Middle frontal gyrus (tissue), 1 donor: ENCODE measurements around the gene KRT76.

Source experiments
- DNase-seq: peaks from one replicate; pipeline ENCODE4 v3.0.0-alpha.2; 2015; ENCODE audit warnings: low spot score; ENCODE audit errors: extremely low spot score

KRT76 gene

DNA sequence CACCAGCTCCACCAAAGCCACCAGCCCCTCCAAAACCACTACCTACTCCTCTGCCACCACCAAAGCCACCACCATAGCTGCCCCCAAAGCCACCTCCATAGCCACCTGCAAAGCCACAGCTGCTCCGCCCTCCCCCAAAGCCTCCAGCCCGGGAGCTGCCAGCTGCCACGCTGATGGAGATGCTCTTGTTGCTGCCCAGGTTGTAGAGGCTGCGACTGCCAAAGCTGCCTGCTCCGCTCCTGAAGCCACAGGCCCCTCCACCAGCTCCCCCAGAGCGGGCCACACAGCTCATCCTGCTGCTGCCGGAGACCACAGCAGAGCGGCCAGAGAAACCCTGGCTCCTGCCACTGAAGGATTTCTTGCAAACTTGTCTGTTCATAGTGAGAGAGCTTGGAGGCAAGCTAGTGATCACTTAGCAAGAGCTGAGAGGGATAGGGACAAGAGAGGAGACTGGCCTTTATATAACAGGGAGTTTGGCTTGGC lies at the start of gene KRT76:
TSS of gene KRT76 (minus strand) at position 433 of the 483 bp plus-strand sequence. CDS start at position 379, 54 bp downstream.
- DNase-seq, result no peak

DNA sequence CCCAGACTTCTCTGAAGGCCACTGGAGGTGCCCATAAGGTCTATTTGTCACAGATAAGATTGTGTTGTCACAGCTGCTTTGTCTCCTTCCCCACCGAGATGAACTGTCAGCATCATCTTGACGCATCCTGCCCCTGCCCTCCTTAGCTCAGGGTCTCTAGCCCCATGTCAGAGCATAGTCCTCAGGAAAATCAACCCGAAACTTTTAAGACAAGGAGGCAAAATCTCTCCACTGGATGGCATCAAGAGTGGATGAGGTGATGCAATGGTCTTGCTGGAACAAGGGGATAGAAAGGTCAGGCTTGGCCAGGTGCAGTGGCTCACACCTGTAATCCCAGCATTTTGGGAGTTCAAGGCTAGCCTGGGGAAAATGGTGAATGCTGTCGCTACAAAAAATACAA lies 48.8 kb upstream of the KRT76 start:
- DNase-seq, result no peak

DNA sequence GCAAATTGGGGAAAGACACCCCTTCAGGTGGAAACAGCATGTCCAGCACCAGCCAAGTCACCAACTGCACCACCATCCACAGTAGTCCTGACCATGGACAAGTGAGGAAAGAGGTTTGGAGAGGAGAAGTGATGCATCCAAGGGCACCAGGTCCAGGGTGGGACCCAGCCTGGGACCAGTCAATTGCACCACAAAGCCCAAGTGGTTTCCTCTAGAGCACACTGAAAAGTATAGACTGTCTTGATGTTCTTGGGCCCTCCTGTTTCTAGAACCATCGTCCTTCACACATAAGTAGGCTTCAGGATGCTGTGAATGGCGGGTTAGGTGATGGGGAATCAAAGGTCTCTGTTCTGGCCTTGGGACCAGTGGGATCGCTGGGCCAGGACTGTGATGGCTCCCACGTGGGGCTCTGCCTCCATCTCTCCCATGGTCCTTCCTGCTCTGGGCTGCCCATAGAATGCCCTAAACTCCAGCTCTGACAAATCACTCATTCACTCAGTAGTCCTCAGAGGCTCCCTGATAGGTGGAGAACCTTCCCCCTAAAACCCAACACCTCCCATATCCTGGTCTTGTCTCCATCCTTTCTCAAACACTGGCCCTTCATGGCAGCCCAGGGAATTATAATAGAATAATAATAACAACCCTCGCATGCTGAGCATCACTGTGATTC lies 47.7 kb upstream of the KRT76 start:
- DNase-seq, result no peak

DNA sequence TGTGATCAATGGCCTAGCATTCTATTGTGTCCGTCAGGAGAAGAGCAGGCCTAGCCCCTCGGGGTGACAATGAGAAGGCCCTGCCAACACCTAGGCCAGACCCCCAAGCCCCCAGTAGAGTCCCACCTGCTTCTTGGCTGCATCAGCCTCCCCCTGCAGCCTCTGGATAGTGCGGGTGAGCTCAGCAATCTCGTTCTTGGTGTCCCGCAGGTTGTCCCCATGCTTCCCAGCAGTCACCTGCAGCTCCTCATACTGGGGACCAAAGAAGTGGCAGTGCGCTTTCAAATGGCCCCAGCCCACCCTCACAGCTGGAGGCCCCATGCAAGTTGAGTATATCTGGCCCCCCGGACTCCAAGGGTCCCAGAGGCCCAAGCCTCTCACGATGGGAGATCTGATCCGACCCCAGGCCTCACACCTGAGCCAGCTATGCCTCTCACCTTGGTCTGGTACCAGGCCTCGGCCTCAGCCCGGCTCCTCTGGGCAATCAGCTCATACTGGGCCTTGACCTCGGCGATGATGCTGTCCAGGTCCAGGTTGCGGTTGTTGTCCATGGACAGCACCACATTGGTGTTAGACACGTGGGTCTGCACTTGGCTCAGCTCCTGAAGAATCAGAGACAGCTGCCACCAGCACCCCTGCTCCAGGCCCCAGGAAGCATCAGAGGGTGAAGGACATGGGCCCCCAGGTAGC lies 46.8 kb upstream of the KRT76 start:
- no peak for DNase-seq

DNA sequence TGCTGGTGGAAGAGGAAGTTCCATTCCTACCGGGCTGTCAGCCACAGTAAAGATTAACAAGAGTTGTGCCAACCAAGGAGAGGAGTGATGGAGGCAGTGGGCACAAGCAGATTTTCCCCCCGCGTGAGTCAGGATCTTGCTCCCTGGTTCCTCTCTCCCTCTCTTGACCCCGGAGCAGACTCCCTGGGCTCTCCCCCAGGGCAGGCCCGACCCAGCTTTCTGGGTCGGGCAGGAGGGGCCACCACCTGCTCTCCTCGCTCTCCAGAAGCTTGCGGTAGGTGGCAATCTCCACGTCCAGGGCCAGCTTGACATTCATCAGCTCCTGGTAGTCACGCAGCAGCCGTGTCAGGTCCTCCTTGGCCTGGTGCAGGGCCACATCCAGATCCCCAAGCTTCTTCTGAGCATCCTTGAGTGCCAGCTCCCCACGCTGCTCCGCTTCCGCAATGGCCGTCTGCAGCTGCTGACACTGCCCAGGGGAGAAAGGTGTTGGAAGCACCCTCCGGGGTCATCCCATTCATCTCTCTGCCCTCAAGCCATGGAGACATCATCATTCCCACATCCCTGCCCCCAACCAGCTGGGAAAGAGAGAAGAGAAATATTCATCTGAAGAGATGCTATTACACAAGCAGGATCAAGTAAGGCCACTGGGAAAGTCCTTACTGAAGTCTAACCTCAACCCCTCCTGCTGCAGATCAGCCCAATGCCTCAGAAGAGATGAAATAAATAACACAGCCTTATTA lies 45.8 kb upstream of the KRT76 start:
- DNase-seq, result no peak

DNA sequence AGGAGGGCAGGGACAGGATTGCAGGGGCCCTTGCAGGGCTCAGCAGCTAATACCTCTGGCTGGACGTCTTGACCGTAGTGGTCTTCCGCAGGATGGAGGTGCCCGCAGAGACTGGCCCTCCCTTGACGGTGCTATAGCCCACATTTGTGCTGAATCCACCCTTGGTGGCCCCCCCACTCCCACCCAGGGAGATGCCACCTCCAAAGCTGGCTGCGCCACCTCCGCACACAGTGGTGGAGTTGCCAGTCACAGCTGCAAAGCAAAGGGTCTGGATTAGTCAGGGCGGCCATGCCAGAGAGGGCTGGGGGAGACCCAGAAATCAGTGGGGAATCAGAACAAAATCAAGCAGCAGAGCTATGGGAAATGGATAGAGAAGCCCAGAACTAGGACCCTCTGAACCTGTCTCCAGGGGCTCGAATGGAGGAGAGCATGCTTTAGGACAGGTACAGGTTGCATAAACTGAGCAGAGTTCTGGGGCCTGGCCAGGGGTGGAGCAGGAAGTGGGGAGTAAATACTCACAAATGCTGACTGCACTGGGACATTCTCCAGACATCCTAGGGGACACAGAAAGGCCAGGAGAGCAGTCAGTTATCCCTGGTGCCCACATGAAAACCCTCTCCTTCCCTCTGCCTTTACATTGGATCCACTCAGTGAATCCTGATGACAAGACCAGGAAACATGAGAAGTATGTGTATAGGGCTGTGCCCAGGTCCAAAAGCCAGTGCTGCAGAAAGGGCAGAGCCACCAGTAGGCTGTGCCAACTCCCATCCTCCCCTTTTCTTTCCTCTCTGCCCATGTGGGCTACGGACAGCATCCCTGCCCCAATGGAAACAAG lies 44.9 kb upstream of the KRT76 start:
- no peak for DNase-seq

DNA sequence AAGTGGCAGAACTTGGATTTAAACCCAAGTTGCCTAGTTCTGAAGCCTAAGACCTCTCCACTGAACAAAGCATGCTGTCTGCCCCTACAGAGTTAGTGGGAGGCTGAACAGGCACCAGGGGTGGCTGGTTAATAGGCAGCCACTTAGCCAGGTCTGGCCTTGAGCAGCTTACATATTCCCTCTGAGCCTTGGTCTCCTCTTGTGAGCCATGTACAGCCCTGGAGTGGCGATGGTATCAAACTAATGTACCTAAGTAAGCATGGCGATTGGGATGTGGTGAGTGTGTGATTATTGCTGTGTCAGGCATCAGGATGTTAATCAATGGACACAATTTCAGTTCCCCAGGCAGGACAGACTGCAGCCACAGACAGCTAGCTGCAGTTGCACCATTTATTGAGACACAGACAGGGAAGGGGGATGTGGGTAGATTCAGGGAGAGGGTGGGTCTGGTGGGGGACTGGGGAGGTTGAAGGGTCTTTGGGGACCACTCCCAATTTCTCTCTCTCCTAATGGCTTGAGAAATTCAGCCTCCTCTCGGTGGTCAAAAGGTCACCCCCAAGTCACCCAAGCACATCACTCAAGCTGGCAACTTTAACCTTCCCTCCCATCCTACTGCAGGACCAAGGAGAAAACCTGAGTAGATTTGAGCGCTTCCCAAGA lies 44.1 kb upstream of the KRT76 start:
- no peak for DNase-seq

DNA sequence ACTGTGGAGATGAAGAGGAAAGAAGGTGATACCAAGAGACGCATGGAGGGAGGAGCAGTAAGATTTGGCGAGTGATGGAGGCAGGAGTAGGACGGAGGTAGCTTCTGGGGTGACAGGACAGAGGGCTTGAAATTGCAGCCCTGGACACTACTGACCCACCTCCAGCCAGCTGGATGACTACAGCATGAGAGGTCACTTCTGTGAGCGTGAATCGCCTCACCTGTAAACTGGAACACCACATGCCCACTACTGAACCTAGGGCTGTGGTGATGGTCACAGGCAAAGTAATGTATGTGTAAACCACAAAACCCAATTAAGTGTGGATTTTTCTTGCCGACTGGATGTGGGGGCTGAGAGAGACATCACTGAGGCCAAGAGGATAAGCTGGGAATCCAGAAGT lies 43.4 kb upstream of the KRT76 start:
- no peak for DNase-seq

DNA sequence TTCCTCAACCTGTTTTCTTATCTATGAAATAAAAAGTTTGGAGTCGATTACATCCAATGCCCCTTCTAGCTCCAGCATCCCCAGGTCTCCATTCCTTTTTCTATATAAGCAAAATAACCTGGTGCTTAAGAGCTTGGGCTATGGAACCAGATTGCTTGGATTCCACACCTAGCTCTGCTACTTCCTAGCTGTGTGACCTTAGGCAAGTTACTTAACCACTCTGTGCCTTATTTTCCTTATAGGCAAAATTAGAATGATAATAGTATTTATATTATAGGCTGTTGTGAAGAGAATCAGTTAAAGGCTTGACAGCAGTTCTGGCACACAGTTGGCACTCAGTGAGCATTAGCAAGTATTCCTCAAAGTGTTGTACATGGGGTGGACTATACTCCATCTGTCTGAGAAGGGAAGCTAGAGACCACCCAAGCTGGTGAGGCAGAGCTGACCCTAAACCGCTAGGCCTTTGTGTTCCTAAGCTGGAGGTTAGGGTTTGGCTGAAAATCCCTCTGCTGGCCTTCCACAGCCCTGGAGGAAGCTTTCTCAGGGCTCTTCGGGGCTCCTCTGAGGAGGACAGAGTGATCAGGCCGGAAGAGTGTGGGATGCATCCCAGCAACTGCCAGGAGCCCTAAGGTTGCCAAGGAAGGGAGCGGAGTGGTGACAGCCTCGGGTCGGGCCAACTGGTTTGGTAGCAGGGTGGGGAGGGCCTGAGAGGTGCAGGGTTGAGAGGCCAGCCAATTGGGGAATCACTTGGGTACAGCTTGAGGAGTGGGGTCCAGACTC lies 42.8 kb upstream of the KRT76 start:
- no peak for DNase-seq

DNA sequence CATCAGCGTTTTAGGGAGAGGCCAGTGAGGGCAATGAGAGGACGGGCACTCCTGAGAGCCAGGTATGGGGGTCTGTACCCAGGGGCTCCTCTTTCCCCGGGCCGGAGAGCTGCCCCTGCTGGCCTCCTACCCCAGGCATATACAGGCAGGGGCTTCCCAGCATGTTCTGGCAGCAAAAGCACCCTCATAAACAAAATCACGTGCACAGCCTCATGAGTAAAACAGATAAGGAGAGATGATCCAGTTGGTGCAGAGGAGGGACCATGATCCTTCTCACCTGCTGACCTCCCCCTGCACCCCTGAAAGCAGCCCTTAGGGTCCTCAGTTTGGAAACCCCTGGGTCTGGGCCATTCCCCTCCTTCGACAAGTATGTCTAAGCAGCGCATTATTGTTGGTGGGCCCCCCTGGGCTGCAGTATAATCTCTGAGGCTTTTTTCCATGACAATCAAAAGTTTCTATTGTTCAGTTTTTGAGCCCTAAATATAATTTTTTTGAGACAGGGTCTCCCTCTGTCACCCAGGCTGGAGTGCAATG lies 41.8 kb upstream of the KRT76 start:
- DNase-seq, result no peak

DNA sequence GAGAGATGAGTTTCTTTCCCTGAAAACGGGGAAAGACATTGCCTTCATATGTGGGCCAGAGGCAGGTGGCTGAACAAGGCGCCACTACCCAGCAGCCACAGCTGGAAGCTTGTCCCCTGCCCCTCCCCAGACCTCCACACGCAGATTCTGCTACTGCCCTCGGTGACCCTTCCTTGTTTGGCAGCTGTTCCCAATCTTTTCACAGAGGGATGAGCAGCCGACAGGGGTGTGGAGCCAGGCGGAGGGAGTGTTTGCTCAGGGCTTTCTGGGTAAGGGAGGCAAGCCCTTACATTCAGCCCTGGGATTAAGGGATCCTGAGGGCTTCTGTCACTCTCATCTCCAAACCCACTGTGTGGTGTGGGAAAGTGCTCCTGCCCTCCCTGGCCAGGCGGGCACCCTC lies 41.2 kb upstream of the KRT76 start:
- no peak for DNase-seq

DNA sequence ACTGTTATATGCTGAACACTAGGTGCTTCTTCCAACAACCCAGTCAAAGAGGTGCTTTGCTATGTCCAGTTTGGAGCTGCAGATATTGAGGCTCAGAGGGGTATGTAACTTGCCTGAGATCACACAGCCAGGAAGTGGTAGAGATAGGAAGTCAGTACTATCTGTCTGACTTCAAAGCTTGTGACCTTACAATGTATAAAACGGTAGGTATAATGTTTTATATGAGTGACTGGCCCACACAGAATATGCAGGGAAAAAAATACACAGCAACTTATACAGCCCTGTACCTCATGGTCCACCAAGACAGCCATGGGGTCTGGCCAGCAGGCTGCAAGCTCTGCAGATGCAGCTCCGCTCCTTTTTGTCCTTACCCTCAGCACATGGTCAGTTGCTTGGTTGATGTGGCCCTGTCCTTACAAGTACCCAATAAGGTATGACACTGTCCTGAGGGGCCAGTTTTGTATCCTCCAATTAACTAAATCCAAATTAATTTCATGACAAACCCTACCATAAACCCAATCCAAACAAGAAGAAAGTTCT lies 40.6 kb upstream of the KRT76 start:
- no peak for DNase-seq

DNA sequence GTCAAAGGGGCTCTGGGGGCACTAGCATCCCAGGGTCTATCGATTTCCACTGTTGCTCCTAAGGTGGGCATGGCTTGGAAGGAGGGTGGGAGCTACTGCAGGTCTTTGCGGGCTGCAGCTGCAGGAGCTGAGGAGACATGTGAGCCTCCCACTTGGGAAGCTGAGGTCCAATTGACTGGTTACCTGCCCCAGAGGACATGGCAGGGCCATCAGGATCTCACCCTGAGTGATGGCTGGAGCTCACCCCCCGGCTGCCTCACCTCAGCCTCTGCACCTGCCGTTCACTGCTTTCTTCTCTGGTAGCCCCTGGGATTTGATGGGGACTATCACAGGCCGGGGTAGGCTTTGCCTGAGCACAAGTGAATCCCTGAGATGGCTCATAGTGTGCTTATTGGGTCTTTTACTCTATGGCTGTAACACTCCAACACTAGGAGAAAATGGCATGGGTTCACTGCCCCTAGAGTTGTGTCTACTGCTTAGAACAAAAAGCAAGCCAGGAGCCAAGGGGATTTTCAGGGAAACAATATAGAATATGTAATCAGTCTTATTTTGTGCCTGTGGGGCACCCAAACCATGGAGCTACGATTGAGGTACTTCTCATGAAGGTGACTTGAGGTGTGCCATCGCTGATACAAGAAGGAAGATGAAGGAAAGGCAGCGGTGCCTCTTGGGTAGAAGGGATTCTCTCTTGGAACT lies 40.0 kb upstream of the KRT76 start:
- DNase-seq, result no peak

DNA sequence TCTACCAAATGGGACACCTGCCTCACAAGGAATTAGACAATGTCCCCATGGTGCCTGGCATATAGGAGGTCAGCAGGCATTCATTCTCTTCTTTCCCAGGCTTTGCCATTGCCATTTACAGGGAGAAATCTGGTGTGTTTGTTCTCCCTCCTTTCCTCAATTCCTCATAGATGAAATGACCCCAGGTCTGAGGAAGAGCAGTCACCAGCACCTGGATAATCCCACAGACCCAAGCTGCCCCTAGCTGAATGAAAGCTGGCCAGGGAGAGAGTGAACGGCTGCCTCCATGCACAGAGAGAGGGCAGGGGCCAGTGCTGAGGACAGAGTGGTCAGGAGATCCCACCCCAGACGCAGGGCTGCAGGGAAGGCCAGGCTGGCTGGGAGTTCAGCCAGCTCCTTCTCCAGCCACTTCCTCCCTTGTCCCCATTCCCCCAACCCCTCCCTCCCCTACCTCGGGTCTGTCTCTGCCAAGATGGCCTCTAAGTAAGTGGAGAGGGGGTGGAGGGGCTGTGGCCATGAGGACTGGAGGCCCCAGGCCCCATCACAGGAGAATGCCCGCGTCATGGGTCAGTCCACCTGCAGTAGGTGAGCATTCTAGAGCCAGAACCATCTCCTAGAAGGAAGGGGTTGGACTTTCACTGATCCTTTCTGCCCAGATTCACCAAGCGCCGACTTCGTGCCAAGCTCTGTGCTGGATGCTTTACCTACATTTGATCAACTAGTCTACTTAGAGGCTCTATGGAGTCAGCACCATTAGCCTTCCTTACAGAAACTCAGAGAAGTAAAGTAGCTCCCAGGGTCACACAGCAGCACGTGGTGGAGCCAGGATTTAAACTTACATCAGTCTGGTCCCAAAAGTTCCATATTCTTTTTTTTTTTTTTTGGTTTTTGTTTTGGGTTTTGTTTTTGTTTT lies 38.8 kb upstream of the KRT76 start:
- DNase-seq, result no peak

DNA sequence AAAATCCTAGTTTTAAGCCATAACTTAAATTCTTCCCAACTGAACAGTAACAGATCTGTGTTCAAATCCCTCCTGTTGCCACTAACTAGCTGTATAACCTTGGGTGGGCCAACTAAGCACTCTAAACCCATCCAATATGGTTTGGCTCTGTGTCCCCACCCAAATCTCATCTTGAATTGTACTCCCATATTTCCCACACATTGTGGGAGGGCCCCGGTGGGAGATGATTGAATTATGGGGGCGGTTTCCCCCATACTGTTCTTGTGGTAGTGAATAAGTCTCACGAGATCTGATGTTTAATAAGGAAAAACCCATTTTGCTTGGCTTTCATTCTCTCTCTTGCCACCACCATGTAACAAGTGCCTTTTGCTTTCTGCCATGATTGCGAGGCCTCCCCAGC lies 38.0 kb upstream of the KRT76 start:
- no peak for DNase-seq

DNA sequence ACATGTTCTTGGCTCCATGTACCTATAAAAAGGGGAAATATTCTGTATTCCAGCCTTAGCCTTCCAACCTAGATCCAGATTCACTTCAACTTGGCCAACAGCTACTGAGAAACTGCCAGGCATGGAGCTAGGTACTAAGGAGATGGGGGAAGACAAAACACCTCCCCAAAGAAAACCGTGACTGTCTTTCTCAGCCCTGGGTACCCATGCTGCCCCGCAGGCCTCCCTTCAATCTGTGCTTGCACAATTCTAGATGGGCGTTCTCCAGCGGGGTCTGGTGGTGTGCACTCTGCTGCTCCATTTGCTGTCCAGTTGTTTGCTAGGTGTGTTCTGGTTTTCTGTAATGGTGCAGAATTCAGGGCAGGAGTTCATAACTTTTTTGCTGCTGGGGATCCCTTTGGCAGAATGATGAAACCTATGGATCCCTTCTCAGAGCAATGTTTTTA lies 37.6 kb upstream of the KRT76 start:
- no peak for DNase-seq

DNA sequence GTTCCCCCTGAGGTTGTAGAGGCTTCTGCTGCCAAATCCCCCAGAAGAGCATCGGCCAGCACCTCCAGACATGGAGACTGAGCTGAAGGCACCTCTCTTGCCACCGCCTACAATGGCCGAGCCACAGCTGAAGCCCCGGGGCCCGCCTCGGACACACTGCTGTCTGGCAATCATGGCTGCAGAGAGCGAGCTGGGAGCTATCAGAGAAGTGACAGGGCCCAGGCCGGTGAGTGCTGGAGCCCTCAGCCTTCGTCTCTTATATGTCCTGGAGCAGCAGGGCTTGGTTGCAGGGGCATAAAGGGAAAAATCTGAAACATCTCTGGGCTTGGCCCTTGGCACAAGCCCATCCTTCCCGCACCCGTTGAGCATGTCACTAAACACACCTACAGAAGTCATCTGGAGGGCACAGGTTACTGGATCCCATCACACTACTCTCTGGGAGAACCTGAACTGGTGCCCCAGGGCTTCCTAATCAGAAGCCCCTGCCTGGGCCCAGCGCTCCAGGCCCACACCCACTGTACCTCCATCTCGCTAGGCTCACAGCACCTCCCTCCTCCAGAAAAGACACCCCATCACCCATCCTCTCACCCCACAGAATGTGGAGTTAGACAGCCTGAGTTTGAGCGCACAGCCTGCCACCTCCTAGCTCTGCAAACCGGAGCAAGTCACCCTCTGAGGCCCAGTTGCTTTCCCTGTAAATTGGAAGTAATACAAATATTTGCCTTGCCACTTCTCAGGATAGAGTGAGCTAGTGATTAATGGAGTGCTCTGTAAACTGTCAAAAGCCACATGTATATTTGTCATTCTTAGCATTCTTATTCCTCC lies 37.0 kb upstream of the KRT76 start, which contains the start of gene KRT4:
TSS of gene KRT4 (minus strand) at position 232 of the 825 bp plus-strand sequence. CDS start at position 174, 58 bp downstream.
- no peak for DNase-seq
